GM18867 (cell line): ENCODE results near the gene HMX1.

ENCODE experiments used
- ATAC-seq: cut with Tn5 transposase; IDR thresholded peaks from one replicate; pipeline ENCODE4 v1.9.1; 2021; ENCODE audit warnings: mild to moderate bottlenecking, moderate library complexity; ENCODE audit not compliant: unreplicated experiment

HMX1 gene

GRCh38 chr4:8843597-8843996 is 28.0 kb downstream of the HMX1 start:
- ATAC-seq, result no peak

GRCh38 chr4:8842614-8843013 is 29.0 kb downstream of the HMX1 start:
- ATAC-seq, result no peak

GRCh38 chr4:8841678-8842268 is 29.9 kb downstream of the HMX1 start:
- ATAC-seq, result no peak

- ATAC-seq, result no peak
These were observed 30.7 kb downstream of the HMX1 start for GRCh38 chr4:8840816-8841455.

GRCh38 chr4:8840006-8840793 is 31.4 kb downstream of the HMX1 start:
- no peak for ATAC-seq

- no peak for ATAC-seq
These were observed 32.6 kb downstream of the HMX1 start for GRCh38 chr4:8838961-8839431.

GRCh38 chr4:8838296-8838960 is 33.2 kb downstream of the HMX1 start:
- no peak for ATAC-seq

GRCh38 chr4:8837181-8837841 is 34.3 kb downstream of the HMX1 start:
- no peak for ATAC-seq

- ATAC-seq, result no peak
These were observed 34.9 kb downstream of the HMX1 start for GRCh38 chr4:8836664-8837171.

GRCh38 chr4:8835521-8836365 is 35.9 kb downstream of the HMX1 start:
- no peak for ATAC-seq

GRCh38 chr4:8834681-8835220 is 36.9 kb downstream of the HMX1 start:
- ATAC-seq, result no peak

GRCh38 chr4:8832113-8832915 is 39.3 kb downstream of the HMX1 start:
- ATAC-seq, result no peak

GRCh38 chr4:8831221-8832112 is 40.2 kb downstream of the HMX1 start:
- ATAC-seq, result no peak

GRCh38 chr4:8830611-8831200 is 40.9 kb downstream of the HMX1 start:
- ATAC-seq, result no peak

GRCh38 chr4:8830056-8830455 is 41.6 kb downstream of the HMX1 start:
- ATAC-seq, result no peak

GRCh38 chr4:8829584-8829983 is 42.1 kb downstream of the HMX1 start:
- no peak for ATAC-seq

- ATAC-seq, result no peak
These were observed 42.8 kb downstream of the HMX1 start for GRCh38 chr4:8828869-8829268.
